ENCODE data around the gene GAL3ST3.
"Not testable (repeated sequence)": the region's sequence is repeated elsewhere in the genome, so short reads cannot be mapped to it uniquely, and the experiment has no call there.

Gene GAL3ST3

DNA sequence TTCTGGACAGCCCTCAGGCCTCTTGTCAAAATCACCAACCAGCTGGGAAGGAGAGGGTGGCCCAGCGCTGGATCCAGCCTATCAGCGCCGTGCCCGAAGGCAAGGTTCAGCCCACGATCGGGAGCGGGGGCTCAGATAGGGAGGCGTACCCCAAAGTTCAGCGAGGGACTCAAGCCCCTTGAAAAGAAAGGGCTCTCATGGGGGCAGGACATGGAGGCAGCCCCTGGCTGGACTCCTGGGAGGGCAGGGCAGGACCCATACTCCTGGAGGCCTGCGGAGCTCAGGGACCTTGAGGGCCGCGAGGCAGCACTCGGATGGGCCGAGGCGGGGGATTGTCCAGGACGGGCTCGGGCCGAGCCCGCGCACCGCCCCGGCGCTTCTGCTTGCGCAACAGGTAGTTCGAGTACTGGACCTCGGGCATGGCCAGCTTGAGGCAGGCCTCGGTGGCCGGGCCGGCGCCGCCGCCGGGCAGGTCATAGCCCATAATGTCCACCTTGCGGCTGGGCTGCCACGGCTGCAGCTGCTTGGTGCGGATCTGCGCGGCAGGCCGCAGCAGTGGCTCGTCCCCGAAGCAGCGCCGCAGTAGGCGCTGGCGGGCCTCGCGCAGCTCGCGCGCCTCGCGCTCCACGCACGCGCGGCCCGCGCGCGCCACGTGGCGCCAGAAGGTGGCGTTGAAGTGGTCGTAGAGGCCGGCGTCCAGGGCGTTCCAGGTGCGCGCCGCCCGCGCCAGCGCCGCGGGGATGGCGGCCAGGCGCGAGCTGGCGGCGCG, 6.5 kb downstream of the GAL3ST3 start:
- DNase-seq = no peak

GRCh38 chr11:66039765-66040164, 9.2 kb downstream of the GAL3ST3 start:
- DNase-seq = no peak

- no peak for DNase-seq
Observed at GRCh38 chr11:66037327-66037726, 11.6 kb downstream of the GAL3ST3 start.

DNA sequence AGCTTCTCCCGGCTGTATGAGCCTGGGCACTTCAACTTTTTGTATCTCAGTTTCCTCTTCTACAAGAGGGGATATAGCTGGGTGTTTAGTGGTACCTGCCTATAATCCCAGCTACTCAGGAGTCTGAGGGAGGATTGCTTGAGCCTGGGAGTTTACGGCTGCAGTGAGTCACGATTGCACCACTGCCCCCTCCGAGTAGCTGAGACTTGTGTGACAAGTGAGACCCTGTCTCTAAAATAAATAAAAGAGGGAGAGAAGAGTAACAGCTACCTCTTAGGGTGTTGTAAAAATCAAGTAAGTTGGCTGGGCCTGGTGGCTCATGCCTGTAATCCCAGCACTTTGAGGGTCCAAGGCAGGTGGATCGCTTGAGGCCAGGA, 12.6 kb downstream of the GAL3ST3 start:
- DNase-seq = no peak

GRCh38 chr11:66035653-66036333, 13.2 kb downstream of the GAL3ST3 start:
- no peak for DNase-seq

GRCh38 chr11:66032957-66033735, 15.8 kb downstream of the GAL3ST3 start:
- DNase-seq = peak in 1 of 2 experiments; percentile 24

GRCh38 chr11:66026017-66026529, 22.9 kb downstream of the GAL3ST3 start, which contains the start of gene CATSPER1:
Gene CATSPER1, minus strand, starts transcription at chr11:66026479. Its CDS starts 100 bp downstream, at chr11:66026379.
- DNase-seq = no peak

GRCh38 chr11:66023186-66023440, 25.8 kb downstream of the GAL3ST3 start:
- not testable (repeated sequence) for DNase-seq

DNA sequence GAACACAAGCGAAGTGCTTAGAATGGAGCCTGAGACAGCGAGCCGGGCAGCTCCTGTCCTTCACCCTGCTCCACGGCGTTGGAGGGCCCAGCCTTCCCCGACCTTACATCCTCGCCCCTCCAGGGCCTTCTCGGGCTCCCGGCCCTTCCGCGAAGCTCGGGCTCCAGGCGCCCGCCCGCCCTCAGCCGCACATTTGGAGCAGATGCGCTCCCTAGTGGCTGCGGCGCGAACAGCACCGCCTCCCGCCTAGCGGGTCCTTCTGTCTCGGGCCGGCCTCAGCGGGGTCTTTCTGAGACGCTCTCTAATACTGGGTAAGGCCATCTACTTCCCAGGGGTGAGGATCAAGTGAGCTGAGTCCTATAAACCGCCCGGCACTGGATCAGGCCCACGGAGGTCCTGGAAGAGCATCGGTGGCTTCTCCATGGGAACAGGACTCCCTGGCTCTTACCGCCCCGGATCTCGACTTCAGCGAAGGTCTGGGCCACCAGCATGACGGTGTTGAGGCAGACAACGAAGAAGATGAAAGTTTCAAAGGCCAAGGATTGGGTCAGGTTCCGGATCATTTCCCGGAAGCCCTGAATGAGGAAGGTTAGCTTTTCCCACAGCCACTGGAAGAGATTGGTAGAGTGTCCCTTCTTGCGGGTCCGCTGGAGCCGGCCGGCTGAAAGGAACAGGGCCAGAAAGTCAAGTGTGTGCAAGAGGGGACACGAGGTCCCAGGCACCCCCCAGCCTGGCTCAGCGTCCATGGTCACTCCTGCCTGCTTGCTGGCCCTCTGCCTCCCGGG, 26.4 kb downstream of the GAL3ST3 start:
- DNase-seq = peak in 1 of 2 experiments; percentile 54

- peak; percentile 77 to 89 for DNase-seq
Observed at GRCh38 chr11:66020618-66021357, 28.2 kb downstream of the GAL3ST3 start.

DNA sequence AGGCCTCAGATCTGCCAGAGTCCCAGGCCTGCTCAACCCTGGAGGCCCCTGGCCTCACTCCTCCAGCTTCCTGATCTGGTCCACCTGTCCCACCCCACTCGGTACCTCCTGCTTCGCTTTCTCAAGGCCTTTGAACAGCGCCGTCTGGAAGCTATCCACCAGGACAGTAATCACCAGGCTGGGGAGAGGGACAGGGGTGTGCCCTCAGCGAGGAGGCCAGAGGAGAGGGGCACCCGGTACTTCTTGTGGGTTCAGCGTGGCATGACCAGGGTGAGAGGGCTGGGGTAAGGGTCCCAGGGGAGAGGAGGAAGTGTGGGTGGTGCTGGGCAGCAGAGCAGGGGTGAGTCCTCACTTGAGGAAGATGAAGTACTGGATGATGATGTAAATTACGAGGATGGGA, 28.7 kb downstream of the GAL3ST3 start:
- no peak for DNase-seq

DNA sequence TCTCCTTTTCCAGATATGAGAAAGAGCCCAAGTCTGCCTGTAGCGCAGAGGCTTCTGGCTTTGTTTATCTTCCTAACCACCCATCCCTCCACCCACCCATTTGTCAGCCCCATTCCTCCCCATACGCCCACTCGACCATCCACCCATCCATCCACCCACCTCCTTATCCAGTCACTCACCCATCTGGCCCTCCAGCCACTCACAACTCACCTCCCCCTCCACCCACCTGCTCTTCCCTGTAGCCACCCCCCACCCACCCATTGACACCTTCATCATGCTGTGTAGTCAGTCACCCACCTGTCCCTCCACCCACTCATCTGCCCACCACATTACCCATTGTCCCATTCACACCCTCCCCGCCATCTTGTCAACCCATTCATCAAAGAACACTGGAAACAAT, 31.6 kb downstream of the GAL3ST3 start:
- no peak for DNase-seq

DNA sequence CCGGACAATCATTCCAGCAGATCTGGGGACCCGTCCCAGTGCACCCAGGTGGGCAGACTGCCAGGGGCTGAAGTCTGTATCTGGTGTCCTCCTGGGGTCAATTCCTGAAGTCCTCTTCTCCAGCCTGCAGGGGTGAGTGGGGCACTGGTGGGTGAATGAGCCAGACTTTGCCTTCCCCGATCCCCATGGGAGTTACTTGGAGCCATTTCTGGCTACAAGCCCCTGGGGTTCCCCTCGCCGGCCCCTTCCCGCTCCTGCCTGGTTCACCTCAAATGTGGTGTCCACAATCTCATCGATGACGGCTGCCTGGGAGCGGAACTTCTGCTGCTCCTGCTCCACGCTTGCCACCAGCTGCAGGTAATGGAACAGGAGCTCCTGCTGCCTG, 32.2 kb downstream of the GAL3ST3 start:
- DNase-seq = no peak

GRCh38 chr11:66015936-66016792, 32.8 kb downstream of the GAL3ST3 start:
- no peak for DNase-seq

GRCh38 chr11:66015454-66015881, 33.5 kb downstream of the GAL3ST3 start:
- peak; percentile 95 to 97 for DNase-seq

DNA sequence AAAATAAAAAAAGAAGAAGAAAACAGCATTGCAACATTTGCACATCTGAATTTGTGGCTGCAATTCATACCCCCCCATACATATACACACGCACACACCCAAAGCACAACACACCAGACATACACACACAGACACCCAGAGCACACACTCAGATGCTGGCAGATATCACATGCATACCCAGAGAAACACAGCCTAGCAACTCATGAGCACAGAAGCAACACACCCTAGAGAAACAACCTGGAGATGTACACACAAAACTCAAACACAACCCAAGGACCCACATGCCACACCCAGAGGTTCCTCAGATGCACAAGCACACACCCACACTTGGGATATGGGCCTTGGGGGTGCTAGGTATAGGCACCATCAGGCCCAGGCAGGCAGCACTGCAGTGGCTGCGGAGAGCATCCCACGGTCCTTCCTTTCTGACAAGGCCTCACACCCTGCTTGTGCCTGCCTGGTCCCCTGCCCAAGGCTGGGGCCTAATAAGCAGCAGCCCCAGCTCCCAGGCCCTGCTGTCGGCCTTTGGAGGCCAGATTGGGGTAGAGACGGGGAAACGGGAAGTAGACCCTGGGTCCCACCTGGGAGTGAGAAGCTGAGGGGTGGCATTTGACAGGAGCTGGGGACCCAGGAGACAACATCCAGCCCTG, 34.0 kb downstream of the GAL3ST3 start:
- DNase-seq = peak in 1 of 2 experiments; percentile 68

- DNase-seq = no peak
Observed at GRCh38 chr11:66013762-66014100, 35.2 kb downstream of the GAL3ST3 start.

GRCh38 chr11:66012946-66013761, 35.8 kb downstream of the GAL3ST3 start:
- no peak for DNase-seq

DNA sequence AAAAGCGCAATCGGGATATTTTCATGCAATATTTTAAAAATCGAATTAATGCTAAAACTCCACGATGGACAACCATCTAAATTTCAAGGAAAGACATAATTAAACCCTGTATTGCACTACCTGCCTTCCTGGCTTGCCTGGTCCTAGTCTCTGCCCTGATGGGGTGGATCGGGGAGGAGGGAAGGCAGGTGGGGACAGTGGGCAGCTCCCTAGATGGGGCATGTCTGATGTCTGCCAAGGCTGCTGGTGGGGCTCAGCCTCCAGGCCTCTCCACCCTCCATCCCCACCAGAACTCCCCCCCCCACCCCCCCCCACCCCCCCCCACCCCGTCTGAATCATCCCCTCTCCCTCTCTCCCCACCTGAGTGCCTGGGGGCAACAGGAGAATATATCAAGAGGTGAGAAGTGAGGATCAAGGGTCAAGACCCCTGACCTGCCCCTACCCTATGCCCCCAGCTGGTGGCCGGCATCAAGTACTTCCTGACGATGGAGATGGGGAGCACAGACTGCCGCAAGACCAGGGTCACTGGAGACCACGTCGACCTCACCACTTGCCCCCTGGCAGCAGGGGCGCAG, 36.5 kb downstream of the GAL3ST3 start:
- DNase-seq = no peak

All from SW 1271 (cell line).